ENCODE measurements around the gene GSTT2.

DNA sequence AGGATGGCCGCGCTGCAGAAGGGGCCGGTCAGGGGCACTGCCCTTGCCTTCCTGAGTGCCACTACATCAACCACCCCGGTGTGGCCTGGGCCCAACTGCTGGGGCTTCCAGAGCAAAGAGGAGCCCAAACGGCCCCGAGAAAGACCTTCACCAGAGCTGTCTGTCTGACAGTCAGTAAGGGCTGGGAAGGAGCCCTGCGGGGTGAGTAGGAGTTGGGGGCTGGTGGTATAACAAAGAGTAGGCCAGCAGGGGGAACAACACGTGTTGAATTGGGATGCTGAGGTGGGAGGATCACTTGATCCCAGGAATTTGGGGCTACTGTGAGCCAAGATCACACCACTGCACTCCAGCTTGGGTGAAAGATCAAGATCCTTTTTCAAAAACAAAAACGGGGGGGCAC is 21.4 kb downstream of the GSTT2 start:
- TF ChIP-seq ZC3H10 (CRISPR knock-in tag; IDR thresholded peaks at IDR 0.05): no peak
- TF ChIP-seq, protein P1, sequence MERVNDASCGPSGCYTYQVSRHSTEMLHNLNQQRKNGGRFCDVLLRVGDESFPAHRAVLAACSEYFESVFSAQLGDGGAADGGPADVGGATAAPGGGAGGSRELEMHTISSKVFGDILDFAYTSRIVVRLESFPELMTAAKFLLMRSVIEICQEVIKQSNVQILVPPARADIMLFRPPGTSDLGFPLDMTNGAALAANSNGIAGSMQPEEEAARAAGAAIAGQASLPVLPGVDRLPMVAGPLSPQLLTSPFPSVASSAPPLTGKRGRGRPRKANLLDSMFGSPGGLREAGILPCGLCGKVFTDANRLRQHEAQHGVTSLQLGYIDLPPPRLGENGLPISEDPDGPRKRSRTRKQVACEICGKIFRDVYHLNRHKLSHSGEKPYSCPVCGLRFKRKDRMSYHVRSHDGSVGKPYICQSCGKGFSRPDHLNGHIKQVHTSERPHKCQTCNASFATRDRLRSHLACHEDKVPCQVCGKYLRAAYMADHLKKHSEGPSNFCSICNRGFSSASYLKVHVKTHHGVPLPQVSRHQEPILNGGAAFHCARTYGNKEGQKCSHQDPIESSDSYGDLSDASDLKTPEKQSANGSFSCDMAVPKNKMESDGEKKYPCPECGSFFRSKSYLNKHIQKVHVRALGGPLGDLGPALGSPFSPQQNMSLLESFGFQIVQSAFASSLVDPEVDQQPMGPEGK (CRISPR knock-in tag; IDR thresholded peaks at IDR 0.05; ENCODE audit: borderline replicate concordance): no peak
- no peak for TF ChIP-seq ZNF8 (CRISPR knock-in tag; IDR thresholded peaks at IDR 0.05)
- no peak for TF ChIP-seq CSDC2 (CRISPR knock-in tag; IDR thresholded peaks at IDR 0.05)
- no peak for TF ChIP-seq PPARA (CRISPR knock-in tag; IDR thresholded peaks at IDR 0.05; ENCODE audit: borderline replicate concordance)
- no peak for TF ChIP-seq CREB5 (CRISPR knock-in tag; IDR thresholded peaks at IDR 0.05; ENCODE audit: low read depth)
- no peak for TF ChIP-seq RARB (CRISPR knock-in tag; IDR thresholded peaks at IDR 0.05)
- TF ChIP-seq CSRNP3 (CRISPR knock-in tag; IDR thresholded peaks at IDR 0.05): no peak
- TF ChIP-seq POU6F1 (CRISPR knock-in tag; IDR thresholded peaks at IDR 0.05; ENCODE audit: borderline replicate concordance, low read depth): no peak
- no peak for TF ChIP-seq TCF4 (CRISPR knock-in tag; IDR thresholded peaks at IDR 0.05; ENCODE audit: borderline replicate concordance)
- TF ChIP-seq ZFP30 (CRISPR knock-in tag; IDR thresholded peaks at IDR 0.05): no peak
- peak; percentile 92 for TF ChIP-seq ZFP3 (CRISPR knock-in tag; IDR thresholded peaks at IDR 0.05)
- no peak for TF ChIP-seq ARNTL (CRISPR knock-in tag; IDR thresholded peaks at IDR 0.05; ENCODE audit: borderline replicate concordance, low read depth)
